SH-SY5Y (cell line): ENCODE results near the gene VDR.

Experiments
- GATA2 ChIP-seq: IDR thresholded peaks from 2 replicates; pipeline ENCODE4 v1.6.1; 2011; ENCODE audit warnings: mild to moderate bottlenecking, low read depth, low read length
- GATA3 ChIP-seq: IDR thresholded peaks from 2 replicates; pipeline ENCODE4 v1.6.1; 2011; ENCODE audit warnings: low read depth, mild to moderate bottlenecking, low read length, moderate library complexity

DNA sequence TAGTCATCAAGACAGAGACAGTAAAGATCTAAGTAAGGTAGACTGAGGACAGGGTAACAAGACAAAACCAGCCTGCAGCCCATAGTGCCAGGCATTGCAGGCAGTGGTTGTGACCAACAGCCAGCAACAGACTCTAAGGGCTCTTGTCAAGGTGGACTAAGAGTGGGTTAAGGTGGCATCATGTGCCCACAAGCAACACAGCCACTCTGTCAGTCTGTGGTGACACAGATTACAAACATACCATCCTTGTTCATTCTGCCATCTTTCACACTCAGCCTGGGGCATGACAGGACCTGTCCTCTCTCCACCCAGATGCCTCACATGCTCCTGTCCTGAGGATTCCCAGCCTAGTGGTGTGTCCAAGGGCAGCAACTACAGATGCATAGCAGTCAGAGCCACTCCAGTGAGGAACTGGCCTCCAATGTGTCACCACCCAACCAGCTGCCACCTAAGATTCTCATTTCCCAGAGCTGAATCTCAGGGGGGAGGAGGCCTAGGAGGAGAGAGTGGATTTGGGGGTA lies 28.3 kb downstream of the VDR start:
- TF ChIP-seq GATA3, result no peak
- no peak for TF ChIP-seq GATA2
